ENCODE measurements around the gene SEMA4F. TPM values are rescaled to one million over a fixed set of nuclear protein-coding genes. Genes with fewer than 3 reads are reported as not detected.

Gene SEMA4F
- total RNA-seq, 4 donors from 2014 or later: 3.5 to 8.2 (median 4.6) TPM

GRCh38 chr2:74706741-74707140 lies 52.7 kb downstream of the SEMA4F start:
- Histone ChIP-seq H3K4me3 (no peak overlapping the region), H3K27me3 (no peaks in the 10 kb centered on the region), H3K27ac (no peak overlapping the region), H3K4me1 (no peaks in the 10 kb centered on the region), H3K36me3 (no peaks in the 10 kb centered on the region), H3K9me3 (no peaks in the 10 kb centered on the region)
- DNase-seq (ENCODE audit: low spot score in 2 of 2): no peak
- TF ChIP-seq CTCF (IDR thresholded peaks at IDR 0.05) (no peak), POLR2AphosphoS5 (IDR thresholded peaks at IDR 0.05) (no peak), EP300 (IDR thresholded peaks at IDR 0.05) (no peak), POLR2A (IDR thresholded peaks at IDR 0.05) (no peak)

- no peaks in the 10 kb centered on the region for H3K4me1 ChIP-seq
- DNase-seq (ENCODE audit: low spot score in 2 of 2): no peak
- H3K27me3 ChIP-seq: no peaks in the 10 kb centered on the region
- 85% methylated on average over 3 of the region's 3 CpGs for WGBS
- H3K9me3 ChIP-seq: no peaks in the 10 kb centered on the region
- H3K36me3 ChIP-seq: no peaks in the 10 kb centered on the region
- H3K27ac ChIP-seq: no peak overlapping the region
- no peak overlapping the region for H3K4me3 ChIP-seq
- TF ChIP-seq POLR2A (IDR thresholded peaks at IDR 0.05): no peak
- TF ChIP-seq CTCF (IDR thresholded peaks at IDR 0.05): no peak
- TF ChIP-seq POLR2AphosphoS5 (IDR thresholded peaks at IDR 0.05): no peak
- TF ChIP-seq EP300 (IDR thresholded peaks at IDR 0.05): no peak
These were observed 53.8 kb downstream of the SEMA4F start for GRCh38 chr2:74707837-74708236.

GRCh38 chr2:74708296-74708695 lies 54.2 kb downstream of the SEMA4F start:
- no peaks in the 10 kb centered on the region for H3K27me3 ChIP-seq
- no peak overlapping the region for H3K27ac ChIP-seq
- H3K36me3 ChIP-seq: no peaks in the 10 kb centered on the region
- H3K9me3 ChIP-seq: no peaks in the 10 kb centered on the region
- H3K4me1 ChIP-seq: no peaks in the 10 kb centered on the region
- TF ChIP-seq CTCF (IDR thresholded peaks at IDR 0.05) (no peak), POLR2A (IDR thresholded peaks at IDR 0.05) (no peak), POLR2AphosphoS5 (IDR thresholded peaks at IDR 0.05) (no peak), EP300 (IDR thresholded peaks at IDR 0.05) (no peak)
- no peak for DNase-seq (ENCODE audit: low spot score in 2 of 2)
- H3K4me3 ChIP-seq: no peak overlapping the region

GRCh38 chr2:74708883-74709282 lies 54.8 kb downstream of the SEMA4F start:
- no peak overlapping the region for H3K27ac ChIP-seq
- DNase-seq (ENCODE audit: low spot score in 2 of 2): no peak
- no peaks in the 10 kb centered on the region for H3K36me3 ChIP-seq
- H3K27me3 ChIP-seq: no peaks in the 10 kb centered on the region
- no peaks in the 10 kb centered on the region for H3K4me1 ChIP-seq
- WGBS: 73% methylated on average over 4 of the region's 4 CpGs
- TF ChIP-seq POLR2A (IDR thresholded peaks at IDR 0.05): no peak
- TF ChIP-seq CTCF (IDR thresholded peaks at IDR 0.05): no peak
- TF ChIP-seq POLR2AphosphoS5 (IDR thresholded peaks at IDR 0.05): no peak
- TF ChIP-seq EP300 (IDR thresholded peaks at IDR 0.05): no peak
- no peak overlapping the region for H3K4me3 ChIP-seq
- no peaks in the 10 kb centered on the region for H3K9me3 ChIP-seq

- DNase-seq (ENCODE audit: low spot score in 2 of 2): no peak
- TF ChIP-seq POLR2A (IDR thresholded peaks at IDR 0.05) (no peak), CTCF (IDR thresholded peaks at IDR 0.05) (no peak), POLR2AphosphoS5 (IDR thresholded peaks at IDR 0.05) (no peak), EP300 (IDR thresholded peaks at IDR 0.05) (no peak)
- Histone ChIP-seq H3K27me3 (peaks cover 13% of the 10 kb centered on the region), H3K4me1 (peaks cover 12% of the 10 kb centered on the region), H3K36me3 (no peaks in the 10 kb centered on the region), H3K4me3 (no peak overlapping the region), H3K9me3 (no peaks in the 10 kb centered on the region), H3K27ac (no peak overlapping the region)
- WGBS: 79% methylated on average over 9 of the region's 9 CpGs
These were observed 58.4 kb downstream of the SEMA4F start for GRCh38 chr2:74712223-74713053.
